ENCODE measurements around the gene SPRED3. TPM values are rescaled to one million over a fixed set of nuclear protein-coding genes. Genes with fewer than 3 reads are reported as not detected.

The SPRED3 gene
- polyA plus RNA-seq, 3 donors = 0.31 to 0.89 (median 0.34) TPM

DNA sequence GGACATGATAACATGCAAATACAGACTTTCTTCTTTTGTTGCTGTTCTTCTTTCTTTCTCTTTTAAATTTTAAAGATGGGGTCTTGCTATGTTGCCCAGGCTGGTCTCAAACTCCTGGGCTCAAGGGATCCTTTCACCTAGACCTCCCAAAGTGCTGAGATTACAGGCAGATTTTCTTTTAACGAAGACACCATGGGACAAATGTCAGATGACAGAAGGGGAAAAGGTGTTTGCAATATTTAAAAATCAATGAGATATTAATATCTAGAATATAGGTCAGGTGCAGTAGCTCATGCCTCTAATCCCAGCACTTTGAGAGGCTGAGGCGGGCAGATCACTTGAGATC is 41.3 kb downstream of the SPRED3 start:
- no peak overlapping the region for H3K27ac ChIP-seq (ENCODE audit: low read depth, low read length)
- WGBS, 3 donors = 71 to 90% (median 84%) methylated on average over 2 of the region's 2 CpGs

DNA sequence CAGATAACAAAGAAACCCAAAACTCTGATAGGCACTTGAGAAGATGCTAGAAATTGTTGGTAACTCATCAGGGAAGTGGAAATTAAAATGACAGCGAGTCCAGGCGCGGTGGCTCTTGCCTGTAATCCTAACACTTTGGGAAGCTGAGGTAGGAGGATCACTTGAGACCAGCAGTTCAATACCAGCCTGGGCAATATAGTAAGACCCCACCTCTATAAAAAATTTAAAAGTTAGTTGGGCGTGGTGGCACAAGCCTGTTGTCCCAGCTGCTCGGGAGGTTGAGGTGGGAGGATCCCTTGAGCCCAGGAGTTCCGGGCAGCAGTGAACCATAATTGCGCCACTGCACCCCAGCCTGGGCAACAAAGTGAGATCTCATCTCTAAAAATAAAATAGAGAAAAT is 42.4 kb downstream of the SPRED3 start:
- 82 to 84% (median 83%) methylated on average over 7 of the region's 7 CpGs for WGBS, 3 donors
- H3K27ac ChIP-seq (ENCODE audit: low read depth, low read length) = no peak overlapping the region

DNA sequence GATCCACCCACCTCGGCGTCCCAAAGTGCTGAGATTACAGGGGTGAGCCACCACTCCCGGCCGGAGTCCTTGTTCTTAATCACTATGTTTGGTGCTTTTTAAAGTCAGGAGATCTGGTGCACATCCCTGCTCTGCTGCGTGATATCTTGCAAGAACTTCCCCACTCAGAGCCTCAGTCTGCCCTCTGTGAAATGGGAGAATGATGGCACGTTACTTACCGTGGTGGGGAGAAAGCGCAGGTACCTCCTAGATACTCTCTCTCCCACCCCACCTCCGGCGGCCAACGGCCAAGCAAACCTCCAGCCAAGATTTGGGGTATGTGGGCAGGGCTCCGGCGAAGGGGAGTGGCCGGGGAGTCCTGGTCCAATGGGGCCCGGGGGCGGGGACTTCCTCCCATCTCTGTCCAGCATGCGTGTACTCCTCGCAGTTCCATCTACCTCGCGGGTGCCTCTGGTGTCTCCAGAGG is 44.8 kb downstream of the SPRED3 start, which contains the start of gene RYR1:
Gene RYR1, plus strand, starts transcription at position 424 of the 466 bp plus-strand sequence. CDS start 139 bp downstream, outside the sequence.
- no peak within 1 kb of the TSS for H3K27ac ChIP-seq (ENCODE audit: low read depth, low read length)
- WGBS, 3 donors = 13 to 15% (median 15%) methylated on average over 19 to 20 of the region's 20 CpGs

DNA sequence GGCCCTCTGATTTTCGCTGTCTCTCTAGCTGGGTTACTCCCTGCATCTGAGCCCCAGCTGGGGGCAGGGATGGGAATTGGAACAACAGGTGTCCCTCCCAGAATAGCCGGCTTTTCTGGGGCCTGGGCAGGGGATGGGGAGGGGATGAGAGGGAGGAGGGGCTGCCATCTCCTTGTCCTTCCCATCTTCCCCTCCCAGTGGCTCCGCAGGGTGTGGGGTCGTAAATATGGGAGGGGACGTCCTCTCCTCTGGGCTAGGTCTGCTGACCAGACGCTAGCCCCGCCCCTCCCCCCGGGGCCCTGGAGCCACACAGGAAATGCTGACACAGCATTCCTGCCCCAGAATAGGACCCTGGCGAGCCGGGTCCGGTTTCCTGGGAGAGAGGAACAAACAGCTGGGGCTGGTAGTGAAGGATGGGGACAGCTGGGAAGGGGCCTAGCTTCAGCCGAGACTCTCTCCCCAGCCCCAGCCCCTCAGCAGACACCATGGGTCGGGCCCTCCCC is 46.1 kb downstream of the SPRED3 start:
- no peak overlapping the region for H3K27ac ChIP-seq (ENCODE audit: low read depth, low read length)
- WGBS, 3 donors = 11 to 22% (median 17%) methylated on average over 12 to 13 of the region's 13 CpGs

DNA sequence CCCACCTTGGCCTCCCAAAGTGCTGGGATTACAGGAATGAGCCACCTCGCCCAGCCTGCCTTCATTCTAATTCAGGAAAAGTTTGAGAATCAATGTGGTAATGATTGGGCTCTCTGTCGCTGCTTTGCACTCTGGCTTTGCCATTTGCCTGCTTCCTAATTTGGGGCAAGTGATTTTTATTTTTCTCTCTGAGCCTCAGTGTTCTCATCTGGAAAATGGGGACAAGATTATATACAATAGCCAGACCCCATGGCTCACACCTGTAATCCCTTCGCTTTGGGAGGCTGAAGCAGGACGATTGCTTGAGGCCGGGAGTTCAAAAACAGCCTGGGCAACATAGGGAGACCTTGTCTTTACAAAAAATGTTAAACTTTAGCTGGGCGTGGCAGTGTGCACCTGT is 48.8 kb downstream of the SPRED3 start:
- WGBS, 3 donors = 86 to 92% (median 91%) methylated on average over 6 of the region's 6 CpGs
- no peak overlapping the region for H3K27ac ChIP-seq (ENCODE audit: low read depth, low read length)

DNA sequence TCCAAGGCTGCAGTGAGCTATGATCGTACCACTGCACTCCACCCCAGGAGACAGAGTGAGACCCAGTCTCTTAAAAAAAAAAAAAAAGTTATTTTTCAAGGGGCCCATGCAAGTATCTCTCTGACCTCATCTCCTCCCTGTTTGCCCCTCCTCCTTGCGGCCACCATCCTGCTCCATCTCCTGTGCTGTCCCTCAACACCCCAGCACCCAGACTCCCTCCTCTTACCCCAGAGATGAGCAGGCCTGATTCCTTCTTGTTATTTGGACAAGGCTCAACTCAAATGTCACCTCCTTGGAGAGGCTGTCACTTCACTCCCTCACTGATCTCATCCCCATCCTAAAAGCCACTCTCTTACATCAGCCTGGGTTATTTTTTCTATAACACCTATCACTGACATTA is 49.4 kb downstream of the SPRED3 start:
- WGBS, 3 donors = 66 to 89% (median 71%) methylated on average over 2 of the region's 2 CpGs
- H3K27ac ChIP-seq (ENCODE audit: low read depth, low read length) = no peak overlapping the region

DNA sequence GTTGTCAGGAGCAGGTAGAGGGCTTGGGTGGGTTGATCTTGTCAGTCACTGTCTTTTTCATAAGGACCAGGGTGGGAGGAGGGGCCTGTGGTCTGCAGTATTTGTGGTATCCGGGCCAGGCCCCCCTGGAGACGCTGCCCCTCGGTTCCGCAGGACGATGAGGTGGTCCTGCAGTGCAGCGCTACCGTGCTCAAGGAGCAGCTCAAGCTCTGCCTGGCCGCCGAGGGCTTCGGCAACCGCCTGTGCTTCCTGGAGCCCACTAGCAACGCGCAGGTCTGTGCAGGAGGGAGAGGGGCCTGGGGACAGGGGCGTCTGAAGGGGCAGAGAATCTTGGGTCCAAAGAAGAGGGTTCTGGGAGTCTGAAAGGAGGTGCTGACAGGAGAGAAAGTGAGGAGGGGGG is 52.1 kb downstream of the SPRED3 start:
- no peak overlapping the region for H3K27ac ChIP-seq (ENCODE audit: low read depth, low read length)
- WGBS, 3 donors = 67 to 80% (median 78%) methylated on average over 14 of the region's 14 CpGs

DNA sequence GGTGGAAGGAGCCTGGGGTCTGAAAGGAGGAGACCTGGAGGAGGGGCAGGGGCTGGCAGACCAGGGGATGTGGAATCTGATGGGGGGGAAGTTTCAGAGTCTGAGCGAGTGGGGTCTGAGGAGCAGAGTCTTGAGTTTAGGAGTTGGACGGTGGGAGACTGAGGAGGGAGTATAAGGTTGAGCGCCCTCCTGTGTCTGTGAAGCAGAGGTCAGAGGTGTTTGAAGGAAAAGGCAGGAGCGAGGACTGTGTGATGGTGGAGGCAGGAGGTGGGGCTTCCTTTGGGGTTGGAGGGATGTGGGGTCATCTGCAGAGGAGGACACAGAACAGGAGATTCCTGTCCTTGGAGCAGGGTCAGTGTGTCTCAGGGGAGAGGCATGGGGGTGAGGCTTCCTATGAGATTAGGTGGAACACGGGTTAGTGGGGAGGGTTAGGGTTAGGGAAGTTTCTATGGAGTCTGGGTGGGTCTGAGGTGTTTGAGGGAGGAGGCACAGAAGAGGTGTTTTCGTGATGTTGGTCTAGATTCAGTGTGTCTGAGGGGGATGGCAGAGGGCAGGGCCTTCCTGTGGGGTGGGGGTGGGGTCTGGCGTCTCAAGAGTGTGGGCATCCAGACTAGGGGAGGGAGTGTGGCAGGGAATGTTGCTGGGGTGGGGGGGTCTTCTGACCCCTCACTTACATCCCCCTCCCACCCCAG is 53.3 kb downstream of the SPRED3 start:
- WGBS, 3 donors = 35 to 45% (median 42%) methylated on average over 7 of the region's 7 CpGs
- H3K27ac ChIP-seq (ENCODE audit: low read depth, low read length) = no peak overlapping the region

DNA sequence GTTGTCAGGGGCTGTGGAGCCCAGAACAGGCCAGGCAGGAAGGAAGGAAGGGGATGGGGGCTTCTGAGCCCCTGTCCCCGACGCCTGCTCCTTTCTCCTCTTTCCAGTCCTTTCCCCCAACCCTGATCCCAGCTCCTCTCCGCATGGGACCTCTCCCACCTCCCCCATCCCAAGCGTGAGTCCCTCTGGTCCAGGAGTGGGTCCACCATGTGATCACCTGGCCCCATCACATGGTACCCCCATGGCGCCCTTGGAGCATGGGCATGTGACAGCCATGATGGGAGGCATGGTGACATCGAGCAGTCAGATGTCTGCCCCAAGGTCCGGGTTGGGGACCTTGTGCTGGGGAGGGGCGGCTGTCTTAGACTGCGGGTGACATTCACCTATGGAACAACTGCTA is 54.2 kb downstream of the SPRED3 start:
- H3K27ac ChIP-seq (ENCODE audit: low read depth, low read length) = no peak overlapping the region
- 77 to 89% (median 79%) methylated on average over 8 to 9 of the region's 9 CpGs for WGBS, 3 donors

DNA sequence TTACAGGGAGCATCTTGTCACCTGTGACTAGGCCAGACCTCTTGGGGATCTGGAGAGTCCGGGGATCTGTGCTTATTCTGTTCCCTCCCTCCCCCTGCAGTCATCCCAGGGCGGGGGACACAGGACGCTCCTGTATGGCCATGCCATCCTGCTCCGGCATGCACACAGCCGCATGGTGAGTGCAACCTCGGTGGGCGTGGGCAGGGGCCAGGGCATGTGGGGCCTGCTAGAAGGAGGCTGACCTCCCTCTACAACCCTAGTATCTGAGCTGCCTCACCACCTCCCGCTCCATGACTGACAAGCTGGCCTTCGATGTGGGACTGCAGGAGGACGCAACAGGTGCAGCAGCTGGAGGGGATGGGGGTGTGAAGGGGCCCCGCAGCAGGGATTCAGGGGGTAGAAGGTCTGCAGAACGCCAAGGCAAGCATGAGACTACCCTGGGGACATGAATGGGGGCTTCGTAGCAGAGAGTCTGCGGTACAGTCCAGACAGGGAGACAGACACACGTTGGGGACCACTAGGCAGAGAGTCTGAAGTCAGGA is 55.0 kb downstream of the SPRED3 start:
- H3K27ac ChIP-seq (ENCODE audit: low read depth, low read length) = no peak overlapping the region
- 72 to 88% (median 85%) methylated on average over 15 of the region's 15 CpGs for WGBS, 3 donors

DNA sequence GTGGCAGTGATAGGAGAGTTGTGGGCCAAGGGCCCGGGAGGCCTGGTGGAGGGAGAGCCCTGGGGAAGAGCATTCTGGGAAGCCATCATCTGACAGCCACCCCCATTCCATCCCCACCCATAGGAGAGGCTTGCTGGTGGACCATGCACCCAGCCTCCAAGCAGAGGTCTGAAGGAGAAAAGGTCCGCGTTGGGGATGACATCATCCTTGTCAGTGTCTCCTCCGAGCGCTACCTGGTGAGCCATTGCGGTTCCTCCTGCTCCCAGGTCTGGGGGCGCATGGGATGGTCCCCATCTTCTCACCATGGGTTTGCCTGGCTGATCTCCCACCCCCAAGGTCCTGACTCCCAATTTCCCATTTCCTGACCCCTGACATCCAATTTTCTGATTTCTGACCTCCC is 55.5 kb downstream of the SPRED3 start:
- WGBS, 3 donors = 89 to 91% (median 90%) methylated on average over 7 of the region's 7 CpGs
- H3K27ac ChIP-seq (ENCODE audit: low read depth, low read length) = no peak overlapping the region

DNA sequence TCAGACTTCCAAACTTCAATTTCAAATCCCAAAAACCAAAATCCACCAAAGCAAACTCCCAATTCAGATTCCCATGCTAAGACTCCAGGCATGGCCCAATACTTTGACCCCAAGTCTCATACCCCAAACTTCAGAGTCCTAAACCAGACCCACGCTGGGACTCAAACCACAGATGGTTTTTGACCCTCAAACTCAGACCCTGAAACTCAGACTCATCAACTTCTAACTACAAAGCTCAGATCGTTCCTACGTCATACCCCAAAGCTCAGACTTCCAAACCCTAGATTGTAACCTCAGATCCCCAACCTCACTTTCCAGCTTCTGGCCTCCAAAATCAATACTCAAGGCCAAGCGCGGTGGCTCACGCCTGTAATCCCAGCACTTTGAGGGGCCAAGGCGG is 56.9 kb downstream of the SPRED3 start:
- 93 to 94% (median 94%) methylated on average over 7 of the region's 7 CpGs for WGBS, 3 donors

DNA sequence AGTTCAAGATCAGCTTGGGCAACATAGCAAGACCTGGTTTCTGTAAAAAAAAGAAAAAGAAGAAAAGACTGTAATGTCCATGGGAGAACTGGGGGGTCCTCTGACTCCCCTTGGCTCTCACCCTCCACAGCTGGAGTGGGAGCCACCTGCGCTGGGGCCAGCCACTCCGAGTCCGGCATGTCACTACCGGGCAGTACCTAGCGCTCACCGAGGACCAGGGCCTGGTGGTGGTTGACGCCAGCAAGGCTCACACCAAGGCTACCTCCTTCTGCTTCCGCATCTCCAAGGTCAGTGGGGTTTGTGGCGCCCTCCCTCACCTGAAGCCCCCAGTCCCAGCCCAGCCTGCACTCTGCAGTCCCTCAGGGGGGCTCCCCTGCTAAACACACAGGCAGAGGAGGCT is 59.7 kb downstream of the SPRED3 start:
- WGBS, 3 donors = 90 to 93% (median 92%) methylated on average over 9 of the region's 9 CpGs
- H3K27ac ChIP-seq (ENCODE audit: low read depth, low read length) = no peak overlapping the region

More for the DNA sequence above, 56.9 kb downstream of the SPRED3 start:
- H3K27ac ChIP-seq (ENCODE audit: low read depth, low read length) = no peak overlapping the region

Other genes with a start within 250 kb of the SPRED3 start
- gene DPF1, start 164.5 kb upstream of the SPRED3 start, polyA plus RNA-seq = under 1 TPM; 0.05 to 0.67 (median 0.13) TPM
- 100 to 1,000 TPM in 1 of 3 donors, 10 to 100 TPM in 2; 14.0 to 169 (median 82.5) TPM for gene PPP1R14A, start 132.3 kb upstream of the SPRED3 start, polyA plus RNA-seq
- 100 to 1,000 TPM in 1 of 3 donors, 10 to 100 TPM in 1, 1 to 10 TPM in 1; 4.4 to 155 (median 22.1) TPM for gene SPINT2, start 124.1 kb upstream of the SPRED3 start, polyA plus RNA-seq
- 10 to 100 TPM in 2 of 3 donors, 1 to 10 TPM in 1; 3.5 to 41.2 (median 27.2) TPM for gene C19orf33, start 84.4 kb upstream of the SPRED3 start, polyA plus RNA-seq
- 10 to 100 TPM; 27.7 to 59.7 (median 28.3) TPM for gene YIF1B, start 72.8 kb upstream of the SPRED3 start, polyA plus RNA-seq
- gene KCNK6, start 68.9 kb upstream of the SPRED3 start, polyA plus RNA-seq = 10 to 100 TPM in 1 of 3 donors, 1 to 10 TPM in 2; 3.2 to 11.3 (median 4.0) TPM
- gene CATSPERG, start 52.9 kb upstream of the SPRED3 start, polyA plus RNA-seq = 1 to 10 TPM; 1.8 to 1.9 (median 1.9) TPM
- gene PSMD8, start 14.1 kb upstream of the SPRED3 start, polyA plus RNA-seq = 100 to 1,000 TPM; 138 to 486 (median 165) TPM
- gene GGN, start 663 bp upstream of the SPRED3 start, polyA plus RNA-seq = under 1 TPM in 2 of 3 donors, not detected in 1; 0.21 to 0.77 TPM
- gene FAM98C, start 14.4 kb downstream of the SPRED3 start, polyA plus RNA-seq = 10 to 100 TPM; 13.8 to 24.8 (median 16.9) TPM
- gene RASGRP4, start 37.5 kb downstream of the SPRED3 start, polyA plus RNA-seq = 1 to 10 TPM in 2 of 3 donors, under 1 TPM in 1; 0.48 to 8.2 (median 7.0) TPM
- 1 to 10 TPM in 1 of 3 donors, under 1 TPM in 2; 0.56 to 6.2 (median 0.79) TPM for gene RYR1, start 45.0 kb downstream of the SPRED3 start, polyA plus RNA-seq
- 1 to 10 TPM; 1.0 to 3.1 (median 1.8) TPM for gene MAP4K1, start 229.3 kb downstream of the SPRED3 start, polyA plus RNA-seq
- 100 to 1,000 TPM; 231 to 544 (median 410) TPM for gene EIF3K, start 230.5 kb downstream of the SPRED3 start, polyA plus RNA-seq